CD4-positive, alpha-beta memory T cell (primary cell): ENCODE data around the gene AK2. TPM values are rescaled to one million over a fixed set of nuclear protein-coding genes. Genes with fewer than 3 reads are reported as not detected.

Source experiments
- CTCF ChIA-PET: fragments of 350-600 bp; sonication (Branson Sonifier 250); formaldehyde crosslinking; loops from one replicate; lab custom pipeline; 2021; ENCODE audit warnings: inconsistent platforms; ENCODE audit not compliant: partially characterized antibody; lab: Charles Lee
- POLR2A ChIA-PET: fragments of 350-600 bp; sonication (Branson Sonifier 250); formaldehyde crosslinking; loops from one replicate; lab custom pipeline; 2021; ENCODE audit not compliant: partially characterized antibody; lab: Charles Lee
- DNase-seq, 5 donors: peaks; one replicate each; pipeline versions ENCODE4 v3.0.0 to v3.0.0-alpha.2; 2020 to 2022; ENCODE audit warnings: mixed read lengths in 1 of 5
- H3K27ac ChIP-seq: one replicate; pipeline ENCODE4 v1.7.0; 2013; ENCODE audit warnings: low read depth, low read length
- H3K27me3 ChIP-seq: 2 replicates; pipeline ENCODE4 v1.7.0; 2013; ENCODE audit warnings: mild to moderate bottlenecking, low read length, moderate library complexity; ENCODE audit not compliant: insufficient read depth
- H3K36me3 ChIP-seq: 2 replicates; pipeline ENCODE4 v1.7.0; 2013; ENCODE audit warnings: mild to moderate bottlenecking, low read length, moderate library complexity; ENCODE audit not compliant: insufficient read depth
- H3K4me1 ChIP-seq: 2 replicates; pipeline ENCODE4 v1.7.0; 2013; ENCODE audit warnings: mild to moderate bottlenecking, low read length, moderate library complexity; ENCODE audit not compliant: insufficient read depth
- H3K4me3 ChIP-seq, 2 donors: one replicate each; pipeline ENCODE4 v1.7.0; 2013; ENCODE audit warnings: low read length in 2 of 2, mild to moderate bottlenecking in 1 of 2
- H3K9me3 ChIP-seq, 2 donors: one replicate each; pipeline ENCODE4 v1.7.0; 2013; ENCODE audit warnings: low read length in 2 of 2, control low read depth in 1 of 2; ENCODE audit not compliant: control insufficient read depth in 1 of 2
- H3K27ac Mint-ChIP-seq, 7 donors: one replicate each; pipeline ENCODE4 v1.8.0; 2020 to 2021; ENCODE audit warnings: mixed read lengths in 7 of 7, mild to moderate bottlenecking in 6 of 7, inconsistent platforms in 3 of 7, moderate library complexity in 3 of 7
- H3K27me3 Mint-ChIP-seq, 2 donors: one replicate each; pipeline ENCODE4 v1.8.0; 2020 to 2021; ENCODE audit warnings: mixed read lengths in 2 of 2
- H3K36me3 Mint-ChIP-seq, 2 donors: one replicate each; pipeline ENCODE4 v1.8.0; 2020 to 2021; ENCODE audit warnings: mixed read lengths in 2 of 2, inconsistent platforms in 1 of 2, mild to moderate bottlenecking in 1 of 2
- H3K4me1 Mint-ChIP-seq, 4 donors: one replicate each; pipeline ENCODE4 v1.8.0; 2020 to 2021; ENCODE audit warnings: mixed read lengths in 4 of 4, mild to moderate bottlenecking in 1 of 4
- H3K4me3 Mint-ChIP-seq, 8 donors: one replicate each; pipeline ENCODE4 v1.8.0; 2020 to 2021; ENCODE audit warnings: mixed read lengths in 8 of 8, mild to moderate bottlenecking in 7 of 8, moderate library complexity in 6 of 8, inconsistent platforms in 3 of 8
- H3K9me3 Mint-ChIP-seq, 8 donors: one replicate each; pipeline ENCODE4 v1.8.0; 2020 to 2021; ENCODE audit warnings: mixed read lengths in 8 of 8, mild to moderate bottlenecking in 5 of 8, inconsistent platforms in 3 of 8, moderate library complexity in 1 of 8
- intact Hi-C: fragments of 100-400 bp; cut with micrococcal nuclease; formaldehyde crosslinking; loops from one replicate; pipeline ENCODE4 v1.15.1; 2023
- polyA plus RNA-seq, 2 donors: library from polyadenylated mRNA; unstranded; fragments of 300-500 nt; fragmentation: Illumina TruSeq; gene quantifications; one replicate each; pipeline ENCODE4 v1.2.3, GENCODE V29; 2021
- total RNA-seq, 2 experiments: library from RNA; stranded (reverse); gene quantifications; one replicate each; pipeline ENCODE4 v1.2.3, GENCODE V29; 2021

AK2 gene
- total RNA-seq (10 to 100 TPM; 88.5 to 94.5 TPM), polyA plus RNA-seq (100 to 1,000 TPM; 109 to 148 TPM)

DNA sequence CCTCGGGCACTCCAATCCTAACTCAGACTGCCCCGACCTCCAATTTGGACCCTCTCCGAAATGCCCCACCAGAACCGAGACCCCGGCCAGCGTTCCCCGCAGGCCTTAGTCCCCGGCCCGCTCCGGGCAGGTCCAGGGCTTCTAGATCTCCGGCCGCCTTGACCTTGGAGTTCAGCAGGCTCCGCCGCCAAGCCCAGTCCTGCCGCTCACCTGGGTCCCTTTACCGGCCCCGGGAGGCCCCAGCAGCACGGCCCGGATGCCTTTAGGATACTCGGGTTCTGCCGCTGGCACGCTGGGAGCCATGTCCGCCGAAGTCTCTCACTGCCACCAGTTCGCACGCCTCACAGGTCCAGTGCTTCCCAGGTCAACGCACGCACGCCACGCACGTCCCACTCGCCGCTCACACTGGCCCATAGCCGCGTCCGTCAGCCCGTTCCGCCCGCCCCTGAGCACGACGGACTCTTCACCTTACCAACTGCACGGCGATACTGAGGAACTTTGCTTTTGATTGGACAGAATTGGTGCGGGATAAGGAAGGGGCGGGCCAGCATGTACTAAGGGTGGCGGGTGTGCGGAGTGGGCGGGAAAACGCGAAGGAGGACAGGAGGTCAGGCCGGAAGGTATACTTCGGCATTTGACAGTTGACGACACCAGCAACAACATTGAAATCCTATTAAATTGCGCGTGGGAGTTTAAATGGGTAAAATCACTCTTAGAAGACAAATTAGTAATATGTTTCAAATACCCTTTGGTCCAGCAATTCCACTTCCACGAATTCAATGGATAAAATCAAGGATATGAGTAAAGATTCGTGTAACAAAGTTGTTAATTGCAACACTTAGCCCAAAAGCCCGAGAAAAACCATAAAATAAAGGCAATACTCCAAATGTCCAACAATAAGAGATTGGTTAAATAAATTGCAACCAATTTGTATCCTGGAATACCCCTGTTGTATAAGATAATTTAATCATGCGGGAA lies at the start of gene AK2:
TSS of gene AK2 (minus strand) at position 358 of the 978 bp plus-strand sequence. CDS start at position 303, 55 bp downstream.
- Histone ChIP-seq H3K27ac (peak within 1 kb of the TSS; percentile 70), H3K9me3 (no peaks in the 10 kb centered on the region), H3K4me3 (peak within 1 kb of the TSS; percentile 79 to 85), H3K27me3 (no peaks in the 10 kb centered on the region), H3K36me3 (no peaks in the 10 kb centered on the region), H3K4me1 (peaks cover 33% of the 10 kb centered on the region)
- Mint-ChIP-seq H3K27me3 (no peaks in the 10 kb centered on the region), H3K27ac (peak within 1 kb of the TSS; percentile 40 to 96 (median 95)), H3K4me3 (peak within 1 kb of the TSS; percentile 96 to 100 (median 98)), H3K36me3 (peaks cover 8 to 17% of the 10 kb centered on the region in 2 donors), H3K4me1 (peaks cover 21 to 51% (median 40%) of the 10 kb centered on the region in 4 donors), H3K9me3 (no peaks in the 10 kb centered on the region)
- DNase-seq: peak; percentile 85 to 90 (median 88)
- CTCF ChIA-PET: no interaction called here
- POLR2A ChIA-PET: interaction anchor here (1.1 to 2.7 kb wide), 2 partner anchors 56 to 73 kb away, joined by 4 to 13 read pairs; partner anchors contain the start of gene RNF19B
- intact Hi-C loops: loop anchor here (1.0 to 5.0 kb wide), 5 partner anchors 44 to 220 kb away; partner anchors contain the start of genes AZIN2, RNF19B and ZNF362

DNA sequence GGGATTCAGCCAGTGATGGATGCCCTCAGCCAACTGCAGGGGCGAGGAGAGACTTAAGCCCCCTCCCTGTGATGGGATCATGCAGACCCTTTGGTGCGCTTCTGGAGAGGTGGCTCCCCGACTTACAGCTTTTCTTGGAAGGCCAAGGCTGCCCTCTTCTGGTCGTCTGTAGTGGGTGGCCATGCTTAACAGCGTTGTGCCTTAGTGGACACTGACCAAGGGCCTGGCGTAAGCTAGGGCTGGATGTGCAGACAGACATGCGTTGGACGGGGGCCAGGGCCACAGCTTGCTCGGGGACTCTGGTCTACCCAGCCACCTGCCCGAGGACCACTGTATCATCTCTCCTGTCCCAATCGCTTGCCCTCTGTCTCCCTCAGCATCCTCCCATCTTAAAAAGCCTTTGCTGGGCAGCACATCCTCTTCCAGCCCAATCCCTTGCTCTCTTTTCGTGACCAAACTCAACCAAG lies 49.7 kb upstream of the AK2 start:
- Mint-ChIP-seq H3K9me3 (no peaks in the 10 kb centered on the region), H3K36me3 (peaks cover 0 to 2% of the 10 kb centered on the region in 2 donors), H3K4me3 (no peak overlapping the region), H3K4me1 (peaks cover 20 to 56% (median 40%) of the 10 kb centered on the region in 4 donors), H3K27me3 (no peaks in the 10 kb centered on the region), H3K27ac (peak overlapping the region in 6 of 7 donors; percentile 6 to 56 (median 24))
- POLR2A ChIA-PET: interaction anchor here (1.1 to 1.6 kb wide), 2 partner anchors 13 to 122 kb away, joined by 3 to 5 read pairs; partner anchors contain the start of gene RNF19B
- H3K4me1 ChIP-seq: peaks cover 35% of the 10 kb centered on the region
- no peaks in the 10 kb centered on the region for H3K27me3 ChIP-seq
- no peak overlapping the region for H3K27ac ChIP-seq
- no peaks in the 10 kb centered on the region for H3K36me3 ChIP-seq
- DNase-seq: no peak
- CTCF ChIA-PET: interaction anchor here (0.8 to 9.6 kb wide), 10 partner anchors 8 to 372 kb away, joined by 3 to 95 read pairs (median 4); no protein-coding TSS in a partner anchor
- H3K9me3 ChIP-seq: no peaks in the 10 kb centered on the region
- intact Hi-C loops: loop anchor here (1.0 to 5.0 kb wide), 2 partner anchors 153 to 374 kb away; no protein-coding TSS in a partner anchor
- no peak overlapping the region for H3K4me3 ChIP-seq

DNA sequence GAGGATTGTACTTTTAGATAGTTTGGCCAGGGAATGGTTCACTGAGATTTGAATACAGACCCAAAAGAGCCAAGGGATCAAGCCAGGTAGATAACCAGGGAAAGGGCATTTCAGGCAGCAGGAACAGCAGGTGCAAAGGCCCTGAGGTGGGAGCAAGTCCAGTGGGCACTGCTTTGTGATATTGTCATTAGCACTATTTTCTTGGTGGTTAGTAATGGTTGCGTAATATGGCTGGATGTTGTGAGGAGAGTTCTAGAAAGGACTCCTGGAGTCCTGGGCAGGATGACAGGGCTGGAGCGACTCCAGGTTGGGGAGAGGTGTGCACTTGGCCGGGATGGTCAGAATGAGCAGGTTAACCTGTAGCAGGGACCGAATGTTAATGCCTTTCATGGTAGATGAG lies 48.6 kb upstream of the AK2 start:
- H3K36me3 Mint-ChIP-seq: peaks cover 2% of the 10 kb centered on the region in 2 donors
- H3K4me1 ChIP-seq: peaks cover 43% of the 10 kb centered on the region
- no peaks in the 10 kb centered on the region for H3K27me3 ChIP-seq
- peaks cover 22 to 64% (median 42%) of the 10 kb centered on the region in 4 donors for H3K4me1 Mint-ChIP-seq
- POLR2A ChIA-PET: interaction anchor here (1.6 kb wide), 1 partner anchor 121 kb away, joined by 5 read pairs; the partner anchor contains the start of gene RNF19B
- DNase-seq: no peak
- no peak overlapping the region for H3K4me3 Mint-ChIP-seq
- peak overlapping the region in 3 of 7 donors; percentile 3 to 69 (median 4) for H3K27ac Mint-ChIP-seq
- no peaks in the 10 kb centered on the region for H3K9me3 Mint-ChIP-seq
- no peaks in the 10 kb centered on the region for H3K27me3 Mint-ChIP-seq
- H3K4me3 ChIP-seq: no peak overlapping the region
- CTCF ChIA-PET: interaction anchor here (0.7 to 9.6 kb wide), 10 partner anchors 11 to 311 kb away, joined by 3 to 95 read pairs (median 6); no protein-coding TSS in a partner anchor
- no peaks in the 10 kb centered on the region for H3K9me3 ChIP-seq
- intact Hi-C loops: loop anchor here (5.0 kb wide), 1 partner anchor 373 kb away; no protein-coding TSS in a partner anchor
- H3K36me3 ChIP-seq: no peaks in the 10 kb centered on the region
- H3K27ac ChIP-seq: no peak overlapping the region

DNA sequence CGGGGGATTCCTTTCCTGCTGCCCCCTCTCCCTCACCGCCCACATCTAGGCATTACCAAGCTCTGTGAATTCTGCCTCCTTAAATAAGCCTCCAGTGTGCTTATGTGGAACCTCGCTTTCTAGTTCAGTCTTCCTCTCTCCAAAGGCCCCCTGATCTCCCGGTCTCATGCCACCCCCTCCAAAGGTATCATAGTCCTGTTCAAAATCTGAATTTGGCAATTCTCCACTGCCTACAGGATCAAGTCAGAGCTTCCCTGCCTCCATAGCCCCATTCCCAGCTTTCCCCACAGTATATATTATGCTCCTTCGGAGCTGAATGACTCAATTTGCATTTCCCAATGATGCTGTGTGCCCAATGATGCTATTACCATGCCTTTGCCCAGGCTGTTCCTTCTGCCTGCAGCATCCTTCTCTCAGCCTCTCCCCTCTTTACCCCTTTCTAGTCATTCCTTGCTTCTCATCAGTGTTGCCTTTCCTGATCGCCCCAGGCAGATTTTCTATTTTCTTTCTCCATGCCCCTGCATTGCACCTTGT lies 46.0 kb upstream of the AK2 start:
- no peaks in the 10 kb centered on the region for H3K36me3 ChIP-seq
- H3K4me3 ChIP-seq: no peak overlapping the region
- H3K27me3 ChIP-seq: no peaks in the 10 kb centered on the region
- Mint-ChIP-seq H3K27ac (peak overlapping the region; percentile 11 to 94 (median 55)), H3K4me3 (peak overlapping the region; percentile 50 to 89 (median 84)), H3K9me3 (no peaks in the 10 kb centered on the region), H3K36me3 (peaks cover 2% of the 10 kb centered on the region in 2 donors), H3K4me1 (peaks cover 12 to 53% (median 32%) of the 10 kb centered on the region in 4 donors), H3K27me3 (no peaks in the 10 kb centered on the region)
- peaks cover 32% of the 10 kb centered on the region for H3K4me1 ChIP-seq
- intact Hi-C loops: no loop called here
- no peak overlapping the region for H3K27ac ChIP-seq
- no peak for DNase-seq
- H3K9me3 ChIP-seq: no peaks in the 10 kb centered on the region
- ChIA-PET CTCF (interaction anchor here (1.1 to 9.6 kb wide), 2 partner anchors 14 to 145 kb away, joined by 3 to 95 read pairs; no protein-coding TSS in a partner anchor), POLR2A (interaction anchor here (1.4 to 1.8 kb wide), 3 partner anchors 11 to 44 kb away, joined by 3 to 9 read pairs (median 6); no protein-coding TSS in a partner anchor)

DNA sequence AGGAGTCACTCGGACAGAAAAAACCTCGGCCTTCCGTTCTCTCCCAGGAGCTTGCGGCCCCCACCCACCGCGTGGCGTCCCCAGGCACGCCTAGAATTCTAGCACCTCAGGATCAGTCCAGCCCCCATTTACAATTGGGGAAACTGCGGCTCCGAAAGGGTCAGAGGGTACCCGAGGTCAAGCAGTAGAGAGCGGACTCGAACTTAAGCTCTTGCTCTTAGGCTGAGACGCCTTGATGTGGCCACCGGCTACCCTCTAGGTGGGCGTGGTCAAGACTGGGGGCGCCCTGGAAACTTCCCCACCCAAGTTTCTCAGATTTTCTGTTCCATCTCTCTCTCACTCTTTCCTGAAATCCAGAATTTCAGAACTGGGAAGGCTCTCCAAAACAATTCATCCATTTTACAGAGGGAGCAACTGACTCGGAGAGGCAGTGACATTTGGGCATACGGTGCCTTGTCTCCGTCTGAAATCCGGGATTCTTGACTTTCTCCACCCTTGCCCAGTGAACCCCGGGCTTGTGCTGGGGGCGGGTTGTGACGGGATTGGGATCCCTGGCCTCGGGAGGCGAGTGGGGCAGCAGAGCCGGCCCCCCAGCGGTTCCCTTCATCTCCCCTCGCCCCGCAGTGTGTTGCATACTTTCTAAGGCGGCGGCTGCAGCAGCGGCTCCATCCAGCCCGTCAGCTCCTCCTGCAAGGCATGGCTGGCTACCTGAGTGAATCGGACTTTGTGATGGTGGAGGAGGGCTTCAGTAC lies 45.0 kb upstream of the AK2 start:
- DNase-seq: no peak
- H3K9me3 Mint-ChIP-seq: no peaks in the 10 kb centered on the region
- ChIA-PET POLR2A (interaction anchor here (1.6 to 2.5 kb wide), 5 partner anchors 15 to 117 kb away, joined by 3 to 24 read pairs (median 9); partner anchors contain the start of gene RNF19B), CTCF (interaction anchor here (9.6 kb wide), 1 partner anchor 15 kb away, joined by 95 read pairs; no protein-coding TSS in a partner anchor)
- intact Hi-C loops: loop anchor here (1.0 to 2.0 kb wide), 4 partner anchors 18 to 117 kb away; partner anchors contain the start of genes AK2 and RNF19B
- Histone ChIP-seq H3K27ac (peak overlapping the region; percentile 58), H3K4me3 (peak overlapping the region; percentile 34 to 84), H3K27me3 (no peaks in the 10 kb centered on the region), H3K36me3 (no peaks in the 10 kb centered on the region), H3K4me1 (peaks cover 31% of the 10 kb centered on the region), H3K9me3 (no peaks in the 10 kb centered on the region)
- no peaks in the 10 kb centered on the region for H3K27me3 Mint-ChIP-seq
- H3K27ac Mint-ChIP-seq: peak overlapping the region; percentile 62 to 90 (median 84)
- peak overlapping the region; percentile 82 to 89 (median 86) for H3K4me3 Mint-ChIP-seq
- H3K36me3 Mint-ChIP-seq: peaks cover under 1 to 2% of the 10 kb centered on the region in 2 donors
- peaks cover 11 to 49% (median 29%) of the 10 kb centered on the region in 4 donors for H3K4me1 Mint-ChIP-seq
